ENCODE data around the gene ZDHHC20. TPM values are rescaled to one million over a fixed set of nuclear protein-coding genes. Genes with fewer than 3 reads are reported as not detected.

The ZDHHC20 gene
- total and polyA plus RNA-seq, 10 of the 15 experiments (the other 5 are each of a cell fraction or from before 2014, with no cell fraction given): 8.6 to 57.8 (median 41.7) TPM

DNA sequence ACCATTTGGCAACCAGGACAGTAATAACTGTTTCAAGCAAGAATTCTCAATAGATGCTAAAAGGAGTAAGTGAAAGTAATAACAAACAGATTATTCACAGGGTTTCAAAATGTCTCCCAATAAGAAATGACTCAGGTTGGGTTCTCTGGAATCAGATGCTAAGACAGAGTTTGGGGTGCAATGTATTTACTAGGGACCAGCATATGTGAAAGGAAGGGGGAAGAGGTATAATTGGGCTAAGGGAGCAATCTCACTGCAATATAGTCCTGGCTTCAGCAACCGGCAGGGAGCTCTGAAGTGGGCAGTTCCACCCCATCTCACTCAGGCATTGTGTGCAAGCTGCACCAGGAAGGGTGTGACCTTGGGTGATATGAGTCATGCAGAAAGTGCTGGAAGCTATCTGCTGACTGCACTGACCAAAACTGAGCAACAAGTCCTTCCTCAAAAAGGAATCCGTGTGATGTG is 23.4 kb downstream of the ZDHHC20 start (continued):
- TF ChIP-seq, protein P1, sequence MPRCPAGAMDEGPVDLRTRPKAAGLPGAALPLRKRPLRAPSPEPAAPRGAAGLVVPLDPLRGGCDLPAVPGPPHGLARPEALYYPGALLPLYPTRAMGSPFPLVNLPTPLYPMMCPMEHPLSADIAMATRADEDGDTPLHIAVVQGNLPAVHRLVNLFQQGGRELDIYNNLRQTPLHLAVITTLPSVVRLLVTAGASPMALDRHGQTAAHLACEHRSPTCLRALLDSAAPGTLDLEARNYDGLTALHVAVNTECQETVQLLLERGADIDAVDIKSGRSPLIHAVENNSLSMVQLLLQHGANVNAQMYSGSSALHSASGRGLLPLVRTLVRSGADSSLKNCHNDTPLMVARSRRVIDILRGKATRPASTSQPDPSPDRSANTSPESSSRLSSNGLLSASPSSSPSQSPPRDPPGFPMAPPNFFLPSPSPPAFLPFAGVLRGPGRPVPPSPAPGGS (IDR thresholded peaks at IDR 0.05; ENCODE audit: borderline replicate concordance, insufficient read depth, low read depth, low read length, poor library complexity, severe bottlenecking): peak; percentile 63
- TF ChIP-seq NR2F1 (conservative IDR thresholded peaks at IDR 0.05) (peak; percentile 67), WRNIP1 (IDR thresholded peaks at IDR 0.05; ENCODE audit: borderline replicate concordance, low read depth, low read length) (no peak), MTA2 (IDR thresholded peaks at IDR 0.05; ENCODE audit: low read depth) (0 out of 2 replicates have a peak, but pooled peaks have one; percentile 34), BCL11A (IDR thresholded peaks at IDR 0.05; ENCODE audit: low read depth, low read length) (peak; percentile 89), JUNB (IDR thresholded peaks at IDR 0.05) (peak; percentile 93), CBX5 (IDR thresholded peaks at IDR 0.05; ENCODE audit: low read depth) (peak; percentile 78; the same call in 1 of the 2 replicates), SPI1 (IDR thresholded peaks at IDR 0.05; ENCODE audit: borderline replicate concordance, insufficient read depth, low read depth, low read length) (0 out of 2 replicates have a peak, but pooled peaks have one; percentile 25), TCF12 (IDR thresholded peaks at IDR 0.05; ENCODE audit: low read depth, low read length) (0 out of 2 replicates have a peak, but pooled peaks have one; percentile 35), TAF1 (IDR thresholded peaks at IDR 0.05; ENCODE audit: borderline replicate concordance, low read depth, low read length) (0 out of 2 replicates have a peak, but pooled peaks have one; percentile 25), ETV6 (conservative IDR thresholded peaks at IDR 0.05 in 1 of 2, IDR thresholded peaks at IDR 0.05 in 1 of 2; ENCODE audit: borderline replicate concordance in 1 of 2, low read depth in 1 of 2) (peak in 1 of 2 experiments; percentile 74; a peak in 2 of 4 replicates), IKZF1 (conservative IDR thresholded peaks at IDR 0.05) (peak; percentile 61; the same call in 1 of the 2 replicates)
- TF ChIP-seq, protein P2, sequence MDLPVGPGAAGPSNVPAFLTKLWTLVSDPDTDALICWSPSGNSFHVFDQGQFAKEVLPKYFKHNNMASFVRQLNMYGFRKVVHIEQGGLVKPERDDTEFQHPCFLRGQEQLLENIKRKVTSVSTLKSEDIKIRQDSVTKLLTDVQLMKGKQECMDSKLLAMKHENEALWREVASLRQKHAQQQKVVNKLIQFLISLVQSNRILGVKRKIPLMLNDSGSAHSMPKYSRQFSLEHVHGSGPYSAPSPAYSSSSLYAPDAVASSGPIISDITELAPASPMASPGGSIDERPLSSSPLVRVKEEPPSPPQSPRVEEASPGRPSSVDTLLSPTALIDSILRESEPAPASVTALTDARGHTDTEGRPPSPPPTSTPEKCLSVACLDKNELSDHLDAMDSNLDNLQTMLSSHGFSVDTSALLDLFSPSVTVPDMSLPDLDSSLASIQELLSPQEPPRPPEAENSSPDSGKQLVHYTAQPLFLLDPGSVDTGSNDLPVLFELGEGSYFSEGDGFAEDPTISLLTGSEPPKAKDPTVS (IDR thresholded peaks at IDR 0.05; ENCODE audit: low read depth, low read length): peak; percentile 81; the same call in 1 of the 2 replicates
- TF ChIP-seq, protein P3, sequence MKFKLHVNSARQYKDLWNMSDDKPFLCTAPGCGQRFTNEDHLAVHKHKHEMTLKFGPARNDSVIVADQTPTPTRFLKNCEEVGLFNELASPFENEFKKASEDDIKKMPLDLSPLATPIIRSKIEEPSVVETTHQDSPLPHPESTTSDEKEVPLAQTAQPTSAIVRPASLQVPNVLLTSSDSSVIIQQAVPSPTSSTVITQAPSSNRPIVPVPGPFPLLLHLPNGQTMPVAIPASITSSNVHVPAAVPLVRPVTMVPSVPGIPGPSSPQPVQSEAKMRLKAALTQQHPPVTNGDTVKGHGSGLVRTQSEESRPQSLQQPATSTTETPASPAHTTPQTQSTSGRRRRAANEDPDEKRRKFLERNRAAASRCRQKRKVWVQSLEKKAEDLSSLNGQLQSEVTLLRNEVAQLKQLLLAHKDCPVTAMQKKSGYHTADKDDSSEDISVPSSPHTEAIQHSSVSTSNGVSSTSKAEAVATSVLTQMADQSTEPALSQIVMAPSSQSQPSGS (IDR thresholded peaks at IDR 0.05; ENCODE audit: low read length): peak; percentile 65
